NCI-H2196 treated with DMSO at 0.1 percent for 48 hours (cell line): ENCODE results near the gene GRM8.
A peak's percentile ranks its signal among the peaks of the same experiment; 100 is the strongest.

Experiments
- DNase-seq: peaks from one replicate; lab custom pipeline; 2025; ENCODE audit not compliant: unreplicated experiment; lab: John Stamatoyannopoulos, UW

Gene GRM8

GRCh38 chr7:126750207-126750911, 502.4 kb downstream of the GRM8 start:
- DNase-seq, result no peak

- DNase-seq, result no peak
Measured at GRCh38 chr7:126728967-126729366, 523.8 kb downstream of the GRM8 start.

- DNase-seq, result no peak
Measured at GRCh38 chr7:126727930-126728391, 524.8 kb downstream of the GRM8 start.

GRCh38 chr7:126723966-126724544, 528.7 kb downstream of the GRM8 start:
- DNase-seq, result no peak

GRCh38 chr7:126720232-126720631, 532.5 kb downstream of the GRM8 start:
- no peak for DNase-seq

- DNase-seq, result no peak
Measured at GRCh38 chr7:126718419-126718818, 534.3 kb downstream of the GRM8 start.

- no peak for DNase-seq
Measured at GRCh38 chr7:126716321-126716720, 536.4 kb downstream of the GRM8 start.

GRCh38 chr7:126715076-126715475, 537.7 kb downstream of the GRM8 start:
- DNase-seq, result no peak

GRCh38 chr7:126702242-126703016, 550.3 kb downstream of the GRM8 start:
- DNase-seq, result no peak

GRCh38 chr7:126700807-126701604, 551.7 kb downstream of the GRM8 start:
- peak; percentile 26 for DNase-seq

- DNase-seq, result no peak
Measured at GRCh38 chr7:126699707-126700106, 553.0 kb downstream of the GRM8 start.

- DNase-seq, result no peak
Measured at GRCh38 chr7:126698909-126699308, 553.8 kb downstream of the GRM8 start.

GRCh38 chr7:126698446-126698845, 554.3 kb downstream of the GRM8 start:
- DNase-seq, result no peak

- no peak for DNase-seq
Measured at GRCh38 chr7:126696256-126697038, 556.3 kb downstream of the GRM8 start.

- DNase-seq, result no peak
Measured at GRCh38 chr7:126690848-126691751, 561.6 kb downstream of the GRM8 start.

GRCh38 chr7:126690104-126690503, 562.6 kb downstream of the GRM8 start:
- DNase-seq, result no peak

GRCh38 chr7:126689037-126689436, 563.7 kb downstream of the GRM8 start:
- DNase-seq, result no peak

- DNase-seq, result no peak
Measured at GRCh38 chr7:126686474-126686873, 566.3 kb downstream of the GRM8 start.

GRCh38 chr7:126685596-126685995, 567.1 kb downstream of the GRM8 start:
- no peak for DNase-seq
